T-cell (primary cell): ENCODE data around the gene KDM4B. TPM values are rescaled to one million over a fixed set of nuclear protein-coding genes. Genes with fewer than 3 reads are reported as not detected.
A peak's percentile ranks its signal among the peaks of the same experiment; 100 is the strongest.

ENCODE experiments used
- ATAC-seq, 4 experiments: fragments of 200-7000 bp in 3 of 4; fragments of 150-1000 bp in 1 of 4; cut with Tn5 transposase; replicated peaks in 1 of 4; 1 replicate in 3 of 4; 2 replicates in 1 of 4; pipeline ENCODE4 v1.10.0; 2021; ENCODE audit warnings: moderate library complexity in 3 of 4, mild to moderate bottlenecking in 2 of 4, moderate number of reproducible peaks in 1 of 4
- CTCF ChIA-PET, 2 donors: fragments of 300-600 bp; sonication (Branson Sonifier 250); formaldehyde crosslinking; loops; one replicate each; lab custom pipeline; 2022; ENCODE audit warnings: antibody characterized with exemption in 2 of 2; lab: Charles Lee
- POLR2A ChIA-PET, 2 donors: fragments of 300-600 bp; sonication (Branson Sonifier 250); formaldehyde crosslinking; loops; one replicate each; lab custom pipeline; 2022; ENCODE audit warnings: antibody characterized with exemption in 2 of 2; lab: Charles Lee
- DNase-seq, 35 experiments: peaks; one replicate each; pipeline versions ENCODE4 v3.0.0 to v3.0.0-alpha.2; 2013 to 2023
- H3K27ac ChIP-seq: one replicate; pipeline ENCODE4 v1.5.1; 2013; ENCODE audit warnings: low read length
- H3K27me3 ChIP-seq, 2 experiments: replicated peaks in 1 of 2; 1 replicate in 1 of 2; 2 replicates in 1 of 2; pipeline versions ENCODE4 v1.6.1 to v1.7.0; 2013; ENCODE audit warnings: low read length in 1 of 2, mixed read lengths in 1 of 2; ENCODE audit not compliant: control insufficient read depth in 2 of 2, insufficient read depth in 2 of 2; ENCODE audit errors: extremely low read depth in 1 of 2
- H3K36me3 ChIP-seq, 2 donors: 1 replicate in 1 of 2; 2 replicates in 1 of 2; pipeline versions ENCODE4 v1.6.1 to v1.7.0; 2013; ENCODE audit warnings: low read length in 1 of 2; ENCODE audit not compliant: control insufficient read depth in 2 of 2, insufficient read depth in 1 of 2; ENCODE audit errors: extremely low read depth in 1 of 2
- H3K4me1 ChIP-seq, 2 experiments: 1 replicate in 1 of 2; 2 replicates in 1 of 2; pipeline versions ENCODE4 v1.6.1 to v1.7.0; 2013; ENCODE audit warnings: low read length in 2 of 2, mixed read lengths in 1 of 2; ENCODE audit not compliant: insufficient read depth in 2 of 2, control insufficient read depth in 1 of 2; ENCODE audit errors: extremely low read depth in 1 of 2
- H3K4me3 ChIP-seq, 2 donors: 1 replicate in 1 of 2; 2 replicates in 1 of 2; pipeline versions ENCODE4 v1.5.1 to v1.7.0; 2013; ENCODE audit warnings: mild to moderate bottlenecking in 2 of 2, low read length in 1 of 2, moderate library complexity in 1 of 2; ENCODE audit not compliant: control insufficient read depth in 1 of 2; ENCODE audit errors: extremely low read depth in 1 of 2
- H3K9me3 ChIP-seq: 2 replicates; pipeline ENCODE4 v1.7.0; 2013
- H3K27ac Mint-ChIP-seq, 2 donors: one replicate each; pipeline ENCODE4 v1.8.0; 2020 to 2021; ENCODE audit warnings: mild to moderate bottlenecking in 2 of 2, mixed read lengths in 2 of 2
- H3K27me3 Mint-ChIP-seq, 2 donors: one replicate each; pipeline ENCODE4 v1.8.0; 2021 to 2022; ENCODE audit warnings: mixed read lengths in 2 of 2
- H3K36me3 Mint-ChIP-seq: one replicate; pipeline ENCODE4 v1.8.0; 2021; ENCODE audit warnings: mixed read lengths
- H3K4me1 Mint-ChIP-seq, 3 donors: one replicate each; pipeline ENCODE4 v1.8.0; 2020 to 2022; ENCODE audit warnings: mixed read lengths in 3 of 3, mild to moderate bottlenecking in 1 of 3
- H3K4me3 Mint-ChIP-seq, 3 donors: one replicate each; pipeline ENCODE4 v1.8.0; 2020 to 2022; ENCODE audit warnings: mild to moderate bottlenecking in 3 of 3, mixed read lengths in 3 of 3, moderate library complexity in 3 of 3
- H3K9me3 Mint-ChIP-seq, 3 donors: one replicate each; pipeline ENCODE4 v1.8.0; 2020 to 2022; ENCODE audit warnings: mixed read lengths in 3 of 3
- WGBS: methylation state at CpG from one replicate; pipeline ENCODE4 v1.1.5; 2013; ENCODE audit warnings: missing lambda C conversion rate; ENCODE audit not compliant: insufficient coverage; 5-methylcytosine and 5-hydroxymethylcytosine counted together
- total RNA-seq, 35 experiments: library from RNA in 6 of 35; stranded (reverse) in 6 of 35; fragments of 120-200 nt in 1 of 35; gene quantifications; one replicate each; pipeline versions ENCODE4 v1.2.1 to v1.2.4 and lab custom pipeline; 2013 to 2026

KDM4B gene
- total RNA-seq, 5 donors from 2014 or later (not counting 1 experiment from before 2014, with no cell fraction given), result 44.6 to 59.2 (median 47.8) TPM

DNA sequence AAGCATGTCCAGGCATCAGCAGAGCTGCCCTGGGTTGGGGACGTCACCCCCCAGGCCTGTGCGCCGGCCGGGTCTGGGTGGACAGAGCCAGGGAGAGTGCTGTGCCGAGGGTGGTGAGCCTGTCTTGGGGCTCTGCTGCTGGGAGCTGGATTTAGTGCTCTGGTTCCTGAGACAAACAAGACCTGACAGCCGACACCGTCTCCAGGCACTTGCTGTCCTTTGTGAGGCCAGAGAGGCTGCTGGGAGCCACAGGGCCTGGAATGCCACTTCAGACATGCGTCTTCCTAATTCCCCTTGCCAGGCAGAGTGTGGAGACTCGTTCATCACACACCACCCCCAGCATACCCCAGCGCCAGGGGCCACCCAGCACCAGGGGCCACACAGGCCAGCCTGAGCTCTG lies 165.8 kb downstream of the KDM4B start:
- Mint-ChIP-seq H3K36me3 (peaks cover 38% of the 10 kb centered on the region), H3K4me3 (no peak overlapping the region), H3K27ac (no peak overlapping the region), H3K9me3 (no peaks in the 10 kb centered on the region), H3K27me3 (no peaks in the 10 kb centered on the region), H3K4me1 (peaks cover 47 to 67% (median 48%) of the 10 kb centered on the region in 3 donors)
- CTCF ChIA-PET, result no interaction called here
- no peak overlapping the region for H3K27ac ChIP-seq
- ATAC-seq (no peak), DNase-seq (no peak)
- WGBS, result 91% methylated on average over 8 of the region's 10 CpGs
- peaks cover 0 to 5% of the 10 kb centered on the region in 2 experiments for H3K27me3 ChIP-seq
- H3K4me3 ChIP-seq, result no peak overlapping the region
- peaks cover 0 to 31% of the 10 kb centered on the region in 2 donors for H3K36me3 ChIP-seq
- H3K9me3 ChIP-seq, result no peaks in the 10 kb centered on the region
- POLR2A ChIA-PET, result no interaction called here
- peaks cover 22 to 64% of the 10 kb centered on the region in 2 experiments for H3K4me1 ChIP-seq

GRCh38 chr19:5136073-5136855 lies 167.4 kb downstream of the KDM4B start:
- Histone ChIP-seq H3K36me3 (peaks cover 10 to 40% of the 10 kb centered on the region in 2 donors), H3K27me3 (peaks cover 0 to 5% of the 10 kb centered on the region in 2 experiments), H3K27ac (no peak overlapping the region), H3K4me1 (peaks cover 17 to 62% of the 10 kb centered on the region in 2 experiments), H3K4me3 (no peak overlapping the region), H3K9me3 (no peaks in the 10 kb centered on the region)
- ATAC-seq (no peak), DNase-seq (no peak)
- Mint-ChIP-seq H3K27me3 (no peaks in the 10 kb centered on the region), H3K9me3 (no peaks in the 10 kb centered on the region), H3K4me1 (peaks cover 36 to 62% (median 40%) of the 10 kb centered on the region in 3 donors), H3K27ac (no peak overlapping the region), H3K36me3 (peaks cover 38% of the 10 kb centered on the region), H3K4me3 (no peak overlapping the region)
- ChIA-PET POLR2A (no interaction called here), CTCF (no interaction called here)
- WGBS, result 75% methylated on average over 20 of the region's 25 CpGs

DNA sequence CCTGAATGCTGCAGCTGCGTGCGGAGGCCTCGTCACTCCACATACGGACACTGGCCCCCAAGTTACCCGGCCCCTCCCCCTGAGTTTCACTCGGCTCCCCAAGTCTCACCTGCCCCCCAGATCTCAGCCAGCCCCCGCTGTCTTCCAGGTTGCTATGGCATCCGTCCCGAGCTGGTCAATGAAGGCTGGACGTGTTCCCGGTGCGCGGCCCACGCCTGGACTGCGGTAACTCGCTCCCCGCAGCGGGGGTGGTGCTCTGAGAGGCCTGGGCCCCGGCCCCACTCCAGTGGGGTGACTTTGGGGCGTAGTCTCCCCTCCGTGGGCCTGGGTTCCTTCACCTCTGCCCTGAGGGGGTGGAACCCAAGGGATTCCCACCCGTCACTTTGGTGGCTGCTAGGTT lies 168.2 kb downstream of the KDM4B start:
- no peaks in the 10 kb centered on the region for H3K9me3 Mint-ChIP-seq
- CTCF ChIA-PET, result no interaction called here
- no peaks in the 10 kb centered on the region for H3K27me3 Mint-ChIP-seq
- no peak overlapping the region for H3K27ac Mint-ChIP-seq
- H3K4me1 ChIP-seq, result peaks cover 13 to 60% of the 10 kb centered on the region in 2 experiments
- H3K9me3 ChIP-seq, result no peaks in the 10 kb centered on the region
- POLR2A ChIA-PET, result no interaction called here
- H3K4me3 ChIP-seq, result no peak overlapping the region
- no peak overlapping the region for H3K4me3 Mint-ChIP-seq
- peaks cover 38% of the 10 kb centered on the region for H3K36me3 Mint-ChIP-seq
- DNase-seq (no peak), ATAC-seq (no peak)
- WGBS, result 96% methylated on average over 17 of the region's 22 CpGs
- no peak overlapping the region for H3K27ac ChIP-seq
- H3K4me1 Mint-ChIP-seq, result peaks cover 29 to 58% (median 38%) of the 10 kb centered on the region in 3 donors
- peaks cover 16 to 46% of the 10 kb centered on the region in 2 donors for H3K36me3 ChIP-seq
- H3K27me3 ChIP-seq, result peaks cover 0 to 5% of the 10 kb centered on the region in 2 experiments

- peaks cover 19 to 50% of the 10 kb centered on the region in 2 donors for H3K36me3 ChIP-seq
- peaks cover 26 to 56% (median 35%) of the 10 kb centered on the region in 3 donors for H3K4me1 Mint-ChIP-seq
- no peak overlapping the region for H3K27ac Mint-ChIP-seq
- no peaks in the 10 kb centered on the region for H3K9me3 Mint-ChIP-seq
- POLR2A ChIA-PET, result no interaction called here
- H3K27ac ChIP-seq, result no peak overlapping the region
- 91% methylated on average over 25 of the region's 29 CpGs for WGBS
- no peaks in the 10 kb centered on the region for H3K27me3 Mint-ChIP-seq
- H3K4me3 ChIP-seq, result no peak overlapping the region
- peaks cover 38% of the 10 kb centered on the region for H3K36me3 Mint-ChIP-seq
- peaks cover 13 to 59% of the 10 kb centered on the region in 2 experiments for H3K4me1 ChIP-seq
- DNase-seq, result no peak
- CTCF ChIA-PET, result no interaction called here
- no peak for ATAC-seq
- H3K27me3 ChIP-seq, result peaks cover 0 to 5% of the 10 kb centered on the region in 2 experiments
- no peak overlapping the region for H3K4me3 Mint-ChIP-seq
- no peaks in the 10 kb centered on the region for H3K9me3 ChIP-seq
Measured at GRCh38 chr19:5137571-5138124, 168.7 kb downstream of the KDM4B start.

DNA sequence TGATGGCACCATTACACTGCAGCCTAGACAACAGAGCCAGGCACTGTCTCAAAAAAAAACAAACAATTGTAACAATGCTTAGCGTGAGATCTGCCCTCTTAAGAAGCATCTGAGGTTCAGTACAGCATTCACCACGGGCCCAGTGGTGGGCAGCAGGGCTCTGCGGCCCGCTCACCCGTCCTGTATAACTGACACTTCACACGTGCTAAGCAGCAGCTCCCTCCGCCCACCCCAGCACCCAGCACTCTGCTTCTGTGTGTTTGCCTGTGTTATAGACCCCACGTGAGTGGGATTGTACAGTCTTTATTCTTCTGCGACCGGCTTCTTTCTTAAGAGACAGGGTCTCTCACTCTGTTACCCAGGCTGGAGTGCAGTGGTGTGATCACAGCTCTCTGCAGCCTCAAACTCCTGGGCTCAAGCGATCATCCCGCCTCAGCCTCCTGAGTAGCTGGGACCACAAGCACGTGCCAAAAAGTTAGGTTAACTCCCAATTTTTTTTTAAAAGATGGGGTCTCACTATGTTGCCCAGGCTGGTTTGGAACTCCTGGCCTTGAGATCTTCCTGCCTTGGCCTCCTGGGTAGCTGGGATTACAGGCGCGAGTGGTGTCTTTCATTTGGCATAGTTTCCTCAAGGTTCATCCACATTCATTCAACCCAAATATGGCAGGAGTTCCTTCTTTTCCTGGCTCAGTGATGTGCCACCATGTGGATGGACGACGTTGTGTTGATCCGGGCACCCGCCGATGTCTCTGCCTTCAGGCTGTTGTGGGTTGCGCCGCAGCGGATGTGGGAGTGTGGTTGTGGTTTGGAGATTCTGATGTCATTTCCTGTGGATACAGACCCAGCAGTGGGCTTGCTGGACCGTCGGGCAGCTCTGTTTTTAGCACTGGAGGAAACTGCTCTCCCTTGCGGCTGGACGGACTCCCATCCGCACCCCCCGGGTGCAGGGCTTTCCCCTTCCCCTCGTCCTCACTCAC lies 170.0 kb downstream of the KDM4B start:
- Mint-ChIP-seq H3K27ac (peak overlapping the region; percentile 29 to 72), H3K36me3 (peaks cover 38% of the 10 kb centered on the region), H3K4me3 (peak overlapping the region; percentile 34 to 69 (median 50)), H3K4me1 (peaks cover 35 to 55% (median 43%) of the 10 kb centered on the region in 3 donors), H3K9me3 (no peaks in the 10 kb centered on the region), H3K27me3 (no peaks in the 10 kb centered on the region)
- 55% methylated on average over 12 of the region's 30 CpGs for WGBS
- Histone ChIP-seq H3K4me3 (peak overlapping the region in 1 of 2 donors; percentile 42), H3K4me1 (peaks cover 13 to 66% of the 10 kb centered on the region in 2 experiments), H3K27me3 (peaks cover 0 to 5% of the 10 kb centered on the region in 2 experiments), H3K9me3 (no peaks in the 10 kb centered on the region), H3K27ac (no peak overlapping the region), H3K36me3 (peaks cover 19 to 52% of the 10 kb centered on the region in 2 donors)
- CTCF ChIA-PET, result no interaction called here
- peak; percentile 71 to 89 (median 77) for ATAC-seq
- POLR2A ChIA-PET, result no interaction called here
- peak; percentile 60 to 84 (median 72) for DNase-seq
